Lung (tissue), 12 donors: Measurements from ENCODE around the gene IGSF9. TPM values are rescaled to one million over a fixed set of nuclear protein-coding genes. Genes with fewer than 3 reads are reported as not detected.

Experiments
- ATAC-seq: fragments of 200-7000 bp; cut with Tn5 transposase; one replicate; pipeline ENCODE4 v1.9.1; 2020; ENCODE audit warnings: moderate number of reproducible peaks; ENCODE audit not compliant: insufficient read depth, low FRiP score
- DNase-seq, 3 donors: peaks; one replicate each; pipeline ENCODE4 v3.0.0-alpha.2; 2013 to 2017
- H3K27ac ChIP-seq, 2 donors: one replicate each; pipeline ENCODE4 v1.5.1; 2013; ENCODE audit warnings: mild to moderate bottlenecking in 2 of 2, moderate library complexity in 2 of 2, control low read depth in 1 of 2, inconsistent platforms in 1 of 2, low read depth in 1 of 2, low read length in 1 of 2
- H3K27me3 ChIP-seq, 3 donors: one replicate each; pipeline ENCODE4 v1.5.1; 2013; ENCODE audit warnings: low read length in 2 of 3; ENCODE audit not compliant: control insufficient read depth in 3 of 3, insufficient read depth in 3 of 3
- H3K36me3 ChIP-seq, 4 donors: one replicate each; pipeline ENCODE4 v1.5.1; 2013; ENCODE audit warnings: low read length in 4 of 4, mild to moderate bottlenecking in 1 of 4, moderate library complexity in 1 of 4; ENCODE audit not compliant: control insufficient read depth in 4 of 4, insufficient read depth in 4 of 4
- H3K4me1 ChIP-seq, 5 donors: one replicate each; pipeline ENCODE4 v1.5.1; 2013; ENCODE audit warnings: low read length in 5 of 5, mild to moderate bottlenecking in 2 of 5, moderate library complexity in 1 of 5; ENCODE audit not compliant: control insufficient read depth in 5 of 5, insufficient read depth in 5 of 5
- H3K4me3 ChIP-seq: one replicate; pipeline ENCODE4 v1.5.1; 2013; ENCODE audit warnings: mild to moderate bottlenecking, control low read depth, moderate library complexity
- H3K9ac ChIP-seq, 2 donors: one replicate each; pipeline ENCODE4 v1.5.1; 2013; ENCODE audit warnings: low read length in 2 of 2, control low read depth in 1 of 2; ENCODE audit not compliant: insufficient read depth in 1 of 2
- H3K9me3 ChIP-seq, 4 donors: one replicate each; pipeline ENCODE4 v1.5.1; 2013; ENCODE audit warnings: low read length in 3 of 4, mild to moderate bottlenecking in 1 of 4, moderate library complexity in 1 of 4; ENCODE audit not compliant: control insufficient read depth in 4 of 4, insufficient read depth in 3 of 4
- WGBS, 2 donors: extraction: QIAGEN DNeasy Blood & Tissue Kit; methylation state at CpG; one replicate each; pipeline ENCODE4 v1.1.7; 2013; 5-methylcytosine and 5-hydroxymethylcytosine counted together
- polyA plus RNA-seq, 2 donors: library from polyadenylated mRNA; stranded (reverse); fragments of 200-250 nt; gene quantifications; one replicate each; pipeline ENCODE4 v1.2.1, GENCODE V29; 2013
- total RNA-seq, 2 donors: library from RNA; depleted of rRNA in 1 of 2; stranded (reverse); fragments of >200 nt in 1 of 2; gene quantifications; one replicate each; pipeline ENCODE4 v1.2.1, GENCODE V29; 2014 to 2021
- TF ChIP-seq, protein P1 (sequence below): IDR thresholded peaks from 2 replicates; pipeline ENCODE4 v1.5.1; 2012; ENCODE audit warnings: mild to moderate bottlenecking; ENCODE audit errors: control extremely low read depth, extremely low read depth
- donor health status: control.
- donor health status: control.
- donor health status: Bipolar disorder and iron deficiency.
- donor health status: healthy.
- donor health status: DM: yes; HTN: yes; CAD: no.

Gene IGSF9
- total and polyA plus RNA-seq, 4 donors, result 1.4 to 4.9 (median 2.0) TPM

DNA sequence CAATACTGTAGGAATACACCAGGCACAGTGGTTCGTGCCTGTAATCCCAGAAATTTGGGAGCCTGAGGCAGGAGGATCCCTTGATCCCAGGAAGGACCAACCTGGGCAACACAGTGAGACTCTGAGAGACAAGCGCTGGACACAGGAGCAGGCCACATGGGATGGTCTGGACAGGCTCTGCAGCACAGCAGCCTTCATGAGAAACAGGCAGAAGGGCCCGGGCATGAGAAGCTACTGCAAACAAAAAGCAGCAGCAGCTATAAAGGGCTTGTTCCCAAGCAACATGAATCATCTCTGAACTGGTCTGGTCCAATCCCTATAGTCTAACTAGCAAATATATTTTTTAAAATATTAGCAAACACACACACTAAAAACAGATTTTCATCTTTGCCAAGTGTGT is 44.2 kb upstream of the IGSF9 start:
- TF ChIP-seq, protein P1, sequence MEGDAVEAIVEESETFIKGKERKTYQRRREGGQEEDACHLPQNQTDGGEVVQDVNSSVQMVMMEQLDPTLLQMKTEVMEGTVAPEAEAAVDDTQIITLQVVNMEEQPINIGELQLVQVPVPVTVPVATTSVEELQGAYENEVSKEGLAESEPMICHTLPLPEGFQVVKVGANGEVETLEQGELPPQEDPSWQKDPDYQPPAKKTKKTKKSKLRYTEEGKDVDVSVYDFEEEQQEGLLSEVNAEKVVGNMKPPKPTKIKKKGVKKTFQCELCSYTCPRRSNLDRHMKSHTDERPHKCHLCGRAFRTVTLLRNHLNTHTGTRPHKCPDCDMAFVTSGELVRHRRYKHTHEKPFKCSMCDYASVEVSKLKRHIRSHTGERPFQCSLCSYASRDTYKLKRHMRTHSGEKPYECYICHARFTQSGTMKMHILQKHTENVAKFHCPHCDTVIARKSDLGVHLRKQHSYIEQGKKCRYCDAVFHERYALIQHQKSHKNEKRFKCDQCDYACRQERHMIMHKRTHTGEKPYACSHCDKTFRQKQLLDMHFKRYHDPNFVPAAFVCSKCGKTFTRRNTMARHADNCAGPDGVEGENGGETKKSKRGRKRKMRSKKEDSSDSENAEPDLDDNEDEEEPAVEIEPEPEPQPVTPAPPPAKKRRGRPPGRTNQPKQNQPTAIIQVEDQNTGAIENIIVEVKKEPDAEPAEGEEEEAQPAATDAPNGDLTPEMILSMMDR, result no peak
- DNase-seq, result no peak
- Histone ChIP-seq H3K9me3 (no peaks in the 10 kb centered on the region), H3K9ac (no peak overlapping the region), H3K4me1 (peaks cover 0 to 4% (median 0%) of the 10 kb centered on the region in 5 donors), H3K36me3 (no peaks in the 10 kb centered on the region), H3K27me3 (no peaks in the 10 kb centered on the region), H3K27ac (no peak overlapping the region), H3K4me3 (no peak overlapping the region)
- 72 to 95% methylated on average over 3 of the region's 3 CpGs for WGBS, 2 donors
- no peak for ATAC-seq

DNA sequence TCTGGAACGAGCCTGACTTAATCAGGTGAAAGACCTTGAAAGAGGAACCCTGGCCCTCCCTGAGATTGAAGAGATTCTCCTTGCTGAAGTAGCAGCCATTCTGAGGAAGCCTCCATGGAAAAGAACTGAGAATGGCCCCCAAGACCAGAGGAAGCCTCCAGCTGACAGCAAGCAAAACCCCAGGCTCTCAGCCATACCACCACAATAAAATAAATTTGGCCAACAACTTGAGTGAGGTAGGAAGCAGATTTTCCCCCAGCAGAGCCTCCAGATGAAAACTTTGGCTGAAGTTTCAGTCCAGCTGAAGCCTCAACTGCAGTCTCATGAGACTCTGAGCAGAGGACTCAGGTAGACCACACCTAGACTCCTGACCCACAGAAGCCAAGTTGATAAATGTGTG is 42.6 kb upstream of the IGSF9 start:
- no peak overlapping the region for H3K4me3 ChIP-seq
- 80 to 96% methylated on average over 1 of the region's 1 CpG for WGBS, 2 donors
- no peaks in the 10 kb centered on the region for H3K9me3 ChIP-seq
- no peak overlapping the region for H3K27ac ChIP-seq
- ATAC-seq (no peak), DNase-seq (no peak)
- H3K4me1 ChIP-seq, result peaks cover 0 to 4% (median 0%) of the 10 kb centered on the region in 5 donors
- no peaks in the 10 kb centered on the region for H3K36me3 ChIP-seq
- TF ChIP-seq, protein P1, result no peak
- H3K27me3 ChIP-seq, result peaks cover 0 to 2% (median 0%) of the 10 kb centered on the region in 3 donors
- no peak overlapping the region for H3K9ac ChIP-seq

DNA sequence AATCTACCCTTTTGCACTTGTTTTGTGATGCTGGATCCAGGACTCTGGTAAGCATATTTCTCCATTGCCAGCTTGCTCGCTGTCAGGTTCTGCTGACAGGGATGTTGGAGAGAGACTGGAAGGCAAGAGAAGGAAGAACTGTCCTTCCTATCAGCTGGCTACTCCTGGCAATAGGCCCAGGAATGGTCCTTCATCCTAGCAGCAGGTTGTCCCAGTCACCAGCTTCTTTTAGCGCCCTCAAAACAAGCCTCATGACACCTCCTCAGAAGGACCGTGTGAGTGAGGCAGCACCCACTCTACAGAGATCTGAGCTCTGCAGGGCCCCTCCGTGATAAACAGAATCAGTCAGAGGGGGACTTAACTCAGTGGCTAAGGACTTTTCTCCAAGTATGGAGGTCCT is 41.8 kb upstream of the IGSF9 start:
- Histone ChIP-seq H3K27me3 (peaks cover 0 to 2% (median 0%) of the 10 kb centered on the region in 3 donors), H3K4me3 (no peak overlapping the region), H3K4me1 (peaks cover 0 to 4% (median 0%) of the 10 kb centered on the region in 5 donors), H3K9ac (no peak overlapping the region), H3K27ac (no peak overlapping the region), H3K36me3 (no peaks in the 10 kb centered on the region), H3K9me3 (no peaks in the 10 kb centered on the region)
- no peak for ATAC-seq
- no peak for DNase-seq
- TF ChIP-seq, protein P1, result no peak
- WGBS, 2 donors, result 78 to 79% methylated on average over 4 of the region's 4 CpGs

DNA sequence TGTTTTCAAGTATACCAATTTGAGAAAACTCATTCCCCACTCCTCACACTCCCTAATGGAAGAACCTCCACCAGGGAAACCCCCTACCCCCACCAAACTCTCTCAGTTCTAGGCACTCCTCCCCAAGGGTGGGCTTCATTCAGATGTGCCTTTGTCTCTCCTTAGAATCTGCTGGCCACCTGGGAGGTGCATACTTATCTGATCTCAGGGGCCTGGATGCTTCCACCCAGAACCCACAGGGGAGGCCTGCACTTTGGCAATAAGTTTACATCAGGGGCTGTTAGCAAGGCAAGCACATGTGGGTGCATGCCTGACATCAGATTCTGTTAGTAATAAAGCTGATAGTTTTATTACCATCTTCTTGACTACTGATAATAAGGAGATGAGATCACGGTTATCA is 41.1 kb upstream of the IGSF9 start:
- Histone ChIP-seq H3K4me3 (no peak overlapping the region), H3K27me3 (peaks cover 0 to 2% (median 0%) of the 10 kb centered on the region in 3 donors), H3K27ac (no peak overlapping the region), H3K4me1 (peaks cover 0 to 4% (median 0%) of the 10 kb centered on the region in 5 donors), H3K9ac (no peak overlapping the region), H3K9me3 (no peaks in the 10 kb centered on the region), H3K36me3 (no peaks in the 10 kb centered on the region)
- TF ChIP-seq, protein P1, result no peak
- 97 to 100% methylated on average over 1 of the region's 1 CpG for WGBS, 2 donors
- no peak for ATAC-seq
- DNase-seq, result no peak
